Epithelial cell of esophagus (primary cell): ENCODE measurements around the gene HASPIN.

ENCODE experiments used
- DNase-seq: peaks from one replicate; pipeline ENCODE4 v3.0.0; 2010; ENCODE audit warnings: low read depth
- H3K4me3 ChIP-seq: 2 replicates; pipeline ENCODE4 v1.5.1; 2011; ENCODE audit warnings: mild to moderate bottlenecking, low read length, control low read depth
- TF ChIP-seq, protein P1 (sequence below): IDR thresholded peaks from 2 replicates; pipeline ENCODE4 v1.5.1; 2011; ENCODE audit warnings: low read depth, mild to moderate bottlenecking, low read length, control low read depth, inconsistent platforms; ENCODE audit not compliant: insufficient read depth; ENCODE audit errors: missing control alignments

The HASPIN gene

DNA sequence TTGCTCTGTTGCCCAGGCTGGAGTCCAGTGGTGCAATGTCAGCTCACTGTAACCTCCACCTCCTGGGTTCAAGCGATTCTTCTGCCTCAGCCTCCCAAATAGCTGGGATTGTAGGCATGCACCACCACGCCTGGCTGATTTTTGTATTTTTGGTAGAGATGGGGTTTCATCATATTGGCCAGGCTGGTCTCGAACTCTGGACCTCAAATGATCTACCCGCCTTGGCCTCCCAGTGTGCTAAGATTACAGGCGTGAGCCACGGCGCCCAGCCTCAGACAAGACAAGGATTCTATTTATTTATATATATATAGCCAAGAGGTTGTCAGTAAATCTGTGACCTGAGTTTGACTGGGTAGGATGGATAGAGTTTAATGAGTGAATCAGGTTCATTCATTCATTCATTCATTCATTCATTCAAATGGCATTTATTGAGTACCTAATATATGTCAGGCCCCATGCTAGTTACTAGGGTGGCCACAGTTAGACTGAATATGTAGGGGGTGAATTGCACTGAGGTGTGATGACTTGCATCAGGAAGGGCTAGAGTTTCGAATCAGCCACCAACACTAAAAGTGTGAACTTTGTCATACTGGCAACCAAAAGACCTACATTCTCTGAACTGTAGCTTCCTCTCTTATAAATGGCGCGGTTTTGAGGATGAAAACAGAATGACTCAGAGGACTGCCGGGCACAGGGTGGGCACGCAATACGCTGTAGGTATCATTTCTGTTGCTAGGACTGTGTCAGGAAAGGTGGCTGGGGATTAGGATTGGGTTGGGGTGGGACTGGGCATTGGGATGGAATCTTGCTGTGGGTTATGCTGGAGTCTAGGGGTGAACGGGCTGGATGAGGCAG is 39.4 kb downstream of the HASPIN start:
- TF ChIP-seq, protein P1, sequence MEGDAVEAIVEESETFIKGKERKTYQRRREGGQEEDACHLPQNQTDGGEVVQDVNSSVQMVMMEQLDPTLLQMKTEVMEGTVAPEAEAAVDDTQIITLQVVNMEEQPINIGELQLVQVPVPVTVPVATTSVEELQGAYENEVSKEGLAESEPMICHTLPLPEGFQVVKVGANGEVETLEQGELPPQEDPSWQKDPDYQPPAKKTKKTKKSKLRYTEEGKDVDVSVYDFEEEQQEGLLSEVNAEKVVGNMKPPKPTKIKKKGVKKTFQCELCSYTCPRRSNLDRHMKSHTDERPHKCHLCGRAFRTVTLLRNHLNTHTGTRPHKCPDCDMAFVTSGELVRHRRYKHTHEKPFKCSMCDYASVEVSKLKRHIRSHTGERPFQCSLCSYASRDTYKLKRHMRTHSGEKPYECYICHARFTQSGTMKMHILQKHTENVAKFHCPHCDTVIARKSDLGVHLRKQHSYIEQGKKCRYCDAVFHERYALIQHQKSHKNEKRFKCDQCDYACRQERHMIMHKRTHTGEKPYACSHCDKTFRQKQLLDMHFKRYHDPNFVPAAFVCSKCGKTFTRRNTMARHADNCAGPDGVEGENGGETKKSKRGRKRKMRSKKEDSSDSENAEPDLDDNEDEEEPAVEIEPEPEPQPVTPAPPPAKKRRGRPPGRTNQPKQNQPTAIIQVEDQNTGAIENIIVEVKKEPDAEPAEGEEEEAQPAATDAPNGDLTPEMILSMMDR: no peak
- DNase-seq: no peak
- no peak overlapping the region for H3K4me3 ChIP-seq

DNA sequence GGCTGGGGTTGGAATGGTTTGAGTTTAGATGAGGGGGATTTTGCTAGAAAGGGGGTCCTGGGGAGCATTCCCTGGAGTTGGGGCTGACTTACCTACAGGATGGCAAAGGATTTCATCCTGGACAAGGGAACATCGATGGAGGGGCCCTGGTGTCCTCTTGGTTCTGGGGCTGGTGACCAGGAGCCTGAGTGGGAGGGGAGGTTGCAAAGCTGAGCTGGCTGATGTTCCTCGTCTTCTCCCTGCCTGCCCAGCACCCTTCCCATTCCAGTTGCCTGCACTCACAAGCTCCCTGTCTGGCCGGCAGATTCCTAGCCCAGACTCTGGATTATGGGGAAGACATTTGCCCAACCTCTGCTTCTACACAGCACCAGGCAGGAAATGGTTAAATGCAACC is 40.1 kb downstream of the HASPIN start:
- TF ChIP-seq, protein P1: no peak
- H3K4me3 ChIP-seq: no peak overlapping the region
- no peak for DNase-seq

DNA sequence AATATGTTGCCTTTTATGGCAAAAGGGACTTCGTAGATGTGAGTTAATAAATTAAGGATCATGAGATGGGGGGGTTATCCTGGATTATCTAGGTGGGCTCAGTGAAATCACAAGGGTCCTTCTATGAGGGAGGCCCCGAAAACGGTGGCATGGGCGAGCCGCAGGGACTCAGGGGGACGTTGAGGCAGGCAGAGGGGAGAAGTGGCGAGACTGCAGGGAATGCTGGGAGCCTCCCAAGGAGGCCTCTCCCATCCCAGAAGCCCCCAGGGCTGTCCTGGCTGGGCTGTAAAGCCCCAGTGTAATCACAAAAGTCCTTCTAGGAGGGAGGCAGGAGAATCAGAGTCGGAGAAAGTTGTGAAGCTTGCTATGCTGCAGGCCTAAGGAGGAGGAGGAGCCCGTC is 42.3 kb downstream of the HASPIN start:
- H3K4me3 ChIP-seq: no peak overlapping the region
- TF ChIP-seq, protein P1: no peak
- no peak for DNase-seq

DNA sequence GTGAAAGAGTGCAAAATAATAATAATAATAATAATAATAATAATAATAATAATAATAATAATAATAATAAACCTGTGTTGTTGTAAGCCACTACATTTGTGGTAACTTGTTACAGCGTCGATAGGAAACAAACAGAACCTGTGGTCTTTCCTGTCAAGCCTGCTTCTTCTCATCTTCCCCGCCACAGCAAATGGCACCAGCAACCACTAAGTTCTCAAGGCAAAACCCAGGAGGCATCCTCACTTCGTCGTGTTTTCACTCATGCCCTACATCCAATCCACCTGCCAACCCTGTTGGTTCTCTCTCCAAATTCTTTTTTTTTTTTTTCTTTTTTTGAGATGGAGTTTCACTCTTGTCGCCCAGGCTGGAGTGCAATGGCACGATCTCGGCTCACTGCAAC is 43.1 kb downstream of the HASPIN start:
- TF ChIP-seq, protein P1: no peak
- no peak overlapping the region for H3K4me3 ChIP-seq
- no peak for DNase-seq

DNA sequence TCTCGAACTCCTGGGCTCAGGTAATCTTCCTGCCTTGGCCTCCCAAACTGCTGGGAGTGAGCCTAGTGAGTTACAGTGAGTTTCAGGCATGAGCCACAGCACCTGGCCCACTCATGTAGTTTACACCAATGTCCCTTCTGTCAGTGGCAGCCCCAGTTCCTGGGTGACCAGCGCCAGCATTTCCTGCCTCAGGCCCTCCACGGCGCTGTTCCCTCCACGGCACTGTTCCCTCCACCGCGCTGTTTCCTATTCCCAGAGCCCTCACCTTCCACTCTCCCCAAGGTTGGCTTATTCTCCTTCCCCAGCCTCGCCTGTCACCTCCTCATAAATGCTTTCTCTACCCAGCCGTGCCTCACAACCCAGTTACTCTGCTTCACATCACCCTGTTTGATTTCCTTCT is 44.6 kb downstream of the HASPIN start:
- DNase-seq: no peak
- H3K4me3 ChIP-seq: no peak overlapping the region
- TF ChIP-seq, protein P1: no peak

DNA sequence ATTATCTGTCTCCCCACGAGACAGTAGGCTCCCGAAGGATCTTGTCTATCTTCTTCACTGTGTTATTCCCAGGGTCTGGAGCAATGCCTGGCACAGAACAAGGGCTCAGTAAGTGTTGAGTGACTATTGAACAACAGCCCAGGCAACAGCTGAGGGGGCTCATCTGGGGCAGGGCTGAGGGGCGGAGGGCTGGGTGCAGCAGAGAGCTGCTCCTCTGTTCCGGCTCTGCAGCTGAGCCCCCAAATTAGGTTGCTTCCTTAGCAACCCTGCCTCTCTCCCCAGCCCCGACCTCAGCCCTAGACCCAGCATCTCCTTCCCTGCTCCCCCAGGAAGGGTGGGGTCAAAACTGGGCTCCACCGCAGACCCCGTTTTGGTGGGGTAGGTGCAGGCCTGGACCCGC is 45.1 kb downstream of the HASPIN start:
- TF ChIP-seq, protein P1: no peak
- no peak for DNase-seq
- H3K4me3 ChIP-seq: no peak overlapping the region

DNA sequence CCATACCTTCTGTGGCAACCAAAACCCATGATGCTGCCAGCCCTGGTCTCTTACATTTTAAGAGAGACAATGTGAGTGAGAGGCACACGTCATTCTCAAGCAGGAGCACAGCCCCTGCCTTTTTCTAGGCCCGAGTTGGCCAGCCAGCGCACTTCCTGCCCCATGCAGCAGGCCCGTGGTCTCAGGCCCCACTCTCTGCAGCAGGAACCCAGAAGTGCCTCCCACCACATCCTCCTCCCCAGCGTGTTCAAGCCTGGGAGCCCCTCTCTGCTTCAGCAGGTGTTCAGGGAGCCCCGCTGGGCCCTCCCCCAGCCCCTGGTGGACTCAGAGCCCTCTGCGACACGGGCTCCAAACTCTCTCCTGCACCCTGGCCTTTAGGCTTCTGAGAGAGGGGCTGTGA is 46.8 kb downstream of the HASPIN start:
- TF ChIP-seq, protein P1: no peak
- no peak overlapping the region for H3K4me3 ChIP-seq
- no peak for DNase-seq
